ENCODE measurements around the gene FLVCR1.
"Not testable (repeated sequence)": the region's sequence is repeated elsewhere in the genome, so short reads cannot be mapped to it uniquely, and the experiment has no call there.

Gene FLVCR1

GRCh38 chr1:212862111-212862690 lies 4.1 kb downstream of the FLVCR1 start:
- Histone ChIP-seq H3K4me2 (ENCODE audit: low read length) (no peak overlapping the region), H4K8ac (ENCODE audit: low read depth, low read length) (no peak overlapping the region), H3K36me3 (ENCODE audit: control insufficient read depth in 1 of 2, insufficient read depth in 2 of 2, low read length in 2 of 2) (peaks cover 3 to 4% of the 10 kb centered on the region in 2 experiments), H3K4me3 (ENCODE audit: low read depth, low read length) (no peak overlapping the region), H3K27me3 (ENCODE audit: insufficient read depth, low read length) (no peaks in the 10 kb centered on the region), H3K27ac (ENCODE audit: low read depth, low read length) (no peak overlapping the region), H4K91ac (ENCODE audit: low read depth, low read length) (no peak overlapping the region), H4K12ac (ENCODE audit: low read depth, low read length) (no peak overlapping the region), H3K4me1 (ENCODE audit: control insufficient read depth in 1 of 2, insufficient read depth in 2 of 2, low read length in 2 of 2) (peaks cover 6 to 9% of the 10 kb centered on the region in 2 experiments), H2BK120ac (ENCODE audit: insufficient read depth, low read length, poor library complexity) (no peak overlapping the region), H2AK5ac (ENCODE audit: low read length) (no peak overlapping the region), H3K79me1 (ENCODE audit: low read length) (peaks cover 5% of the 10 kb centered on the region), H3K9me3 (ENCODE audit: insufficient read depth, low read depth, low read length) (no peaks in the 10 kb centered on the region), H3K14ac (ENCODE audit: low read length) (no peak overlapping the region), H2AFZ (ENCODE audit: insufficient read depth, low read length, poor library complexity) (no peak overlapping the region), H3K18ac (ENCODE audit: low read length) (no peak overlapping the region), H2BK5ac (ENCODE audit: low read depth, low read length, poor library complexity) (no peak overlapping the region), H3K79me2 (ENCODE audit: control insufficient read depth, insufficient read depth, low read length, poor library complexity) (peaks cover 10% of the 10 kb centered on the region), H3K23ac (ENCODE audit: low read length) (no peak overlapping the region), H3K9ac (ENCODE audit: low read length) (no peak overlapping the region), H2BK12ac (ENCODE audit: low read length) (no peak overlapping the region), H3K4ac (ENCODE audit: low read depth, low read length) (no peak overlapping the region)
- WGBS (ENCODE audit: extremely low coverage, insufficient coverage, insufficient read length) = no CpG with 5 or more reads among the region's 2 CpGs
- no peak for DNase-seq

- not testable (repeated sequence) for H4K12ac ChIP-seq (ENCODE audit: low read depth, low read length); H4K8ac ChIP-seq (ENCODE audit: low read depth, low read length); H2BK5ac ChIP-seq (ENCODE audit: low read depth, low read length, poor library complexity); H2BK12ac ChIP-seq (ENCODE audit: low read length); H3K9ac ChIP-seq (ENCODE audit: low read length); H3K4me3 ChIP-seq (ENCODE audit: low read depth, low read length); H3K9me3 ChIP-seq (ENCODE audit: insufficient read depth, low read depth, low read length); H3K36me3 ChIP-seq (ENCODE audit: control insufficient read depth in 1 of 2, insufficient read depth in 2 of 2, low read length in 2 of 2); H3K4me2 ChIP-seq (ENCODE audit: low read length); H4K91ac ChIP-seq (ENCODE audit: low read depth, low read length); H3K27ac ChIP-seq (ENCODE audit: low read depth, low read length); H3K4me1 ChIP-seq (ENCODE audit: control insufficient read depth in 1 of 2, insufficient read depth in 2 of 2, low read length in 2 of 2); H3K18ac ChIP-seq (ENCODE audit: low read length); H3K14ac ChIP-seq (ENCODE audit: low read length); H2AFZ ChIP-seq (ENCODE audit: insufficient read depth, low read length, poor library complexity); H3K79me1 ChIP-seq (ENCODE audit: low read length); H3K79me2 ChIP-seq (ENCODE audit: control insufficient read depth, insufficient read depth, low read length, poor library complexity); DNase-seq; H3K27me3 ChIP-seq (ENCODE audit: insufficient read depth, low read length); H2AK5ac ChIP-seq (ENCODE audit: low read length); H3K4ac ChIP-seq (ENCODE audit: low read depth, low read length); H3K23ac ChIP-seq (ENCODE audit: low read length); H2BK120ac ChIP-seq (ENCODE audit: insufficient read depth, low read length, poor library complexity)
- no CpG with 5 or more reads among the region's 10 CpGs for WGBS (ENCODE audit: extremely low coverage, insufficient coverage, insufficient read length)
Measured at GRCh38 chr1:212863345-212863744, 5.3 kb downstream of the FLVCR1 start.

GRCh38 chr1:212864201-212864600 lies 6.1 kb downstream of the FLVCR1 start:
- Histone ChIP-seq H2BK120ac (ENCODE audit: insufficient read depth, low read length, poor library complexity) (no peak overlapping the region), H3K14ac (ENCODE audit: low read length) (no peak overlapping the region), H3K79me2 (ENCODE audit: control insufficient read depth, insufficient read depth, low read length, poor library complexity) (peaks cover 2% of the 10 kb centered on the region), H3K23ac (ENCODE audit: low read length) (no peak overlapping the region), H2AK5ac (ENCODE audit: low read length) (no peak overlapping the region), H4K8ac (ENCODE audit: low read depth, low read length) (no peak overlapping the region), H3K4ac (ENCODE audit: low read depth, low read length) (no peak overlapping the region), H3K4me2 (ENCODE audit: low read length) (no peak overlapping the region), H2BK5ac (ENCODE audit: low read depth, low read length, poor library complexity) (no peak overlapping the region), H2BK12ac (ENCODE audit: low read length) (no peak overlapping the region), H3K27me3 (ENCODE audit: insufficient read depth, low read length) (no peaks in the 10 kb centered on the region), H3K4me1 (ENCODE audit: control insufficient read depth in 1 of 2, insufficient read depth in 2 of 2, low read length in 2 of 2) (peaks cover 3 to 5% of the 10 kb centered on the region in 2 experiments), H3K4me3 (ENCODE audit: low read depth, low read length) (no peak overlapping the region), H4K91ac (ENCODE audit: low read depth, low read length) (no peak overlapping the region), H3K18ac (ENCODE audit: low read length) (no peak overlapping the region), H3K9me3 (ENCODE audit: insufficient read depth, low read depth, low read length) (no peaks in the 10 kb centered on the region), H2AFZ (ENCODE audit: insufficient read depth, low read length, poor library complexity) (no peak overlapping the region), H4K12ac (ENCODE audit: low read depth, low read length) (no peak overlapping the region), H3K36me3 (ENCODE audit: control insufficient read depth in 1 of 2, insufficient read depth in 2 of 2, low read length in 2 of 2) (peaks cover 4 to 9% of the 10 kb centered on the region in 2 experiments), H3K27ac (ENCODE audit: low read depth, low read length) (no peak overlapping the region), H3K9ac (ENCODE audit: low read length) (no peak overlapping the region), H3K79me1 (ENCODE audit: low read length) (no peaks in the 10 kb centered on the region)
- no CpG with 5 or more reads among the region's 4 CpGs for WGBS (ENCODE audit: extremely low coverage, insufficient coverage, insufficient read length)
- DNase-seq = no peak

- no peak overlapping the region for H2AK5ac ChIP-seq (ENCODE audit: low read length)
- no peak overlapping the region for H2BK120ac ChIP-seq (ENCODE audit: insufficient read depth, low read length, poor library complexity)
- peaks cover 8 to 9% of the 10 kb centered on the region in 2 experiments for H3K36me3 ChIP-seq (ENCODE audit: control insufficient read depth in 1 of 2, insufficient read depth in 2 of 2, low read length in 2 of 2)
- H3K14ac ChIP-seq (ENCODE audit: low read length) = no peak overlapping the region
- H3K9me3 ChIP-seq (ENCODE audit: insufficient read depth, low read depth, low read length) = no peaks in the 10 kb centered on the region
- H2BK12ac ChIP-seq (ENCODE audit: low read length) = no peak overlapping the region
- no peak overlapping the region for H2BK5ac ChIP-seq (ENCODE audit: low read depth, low read length, poor library complexity)
- H3K79me2 ChIP-seq (ENCODE audit: control insufficient read depth, insufficient read depth, low read length, poor library complexity) = no peaks in the 10 kb centered on the region
- no peak overlapping the region for H2AFZ ChIP-seq (ENCODE audit: insufficient read depth, low read length, poor library complexity)
- H3K18ac ChIP-seq (ENCODE audit: low read length) = no peak overlapping the region
- no CpG with 5 or more reads among the region's 1 CpG for WGBS (ENCODE audit: extremely low coverage, insufficient coverage, insufficient read length)
- H3K4me3 ChIP-seq (ENCODE audit: low read depth, low read length) = no peak overlapping the region
- no peaks in the 10 kb centered on the region for H3K79me1 ChIP-seq (ENCODE audit: low read length)
- H3K23ac ChIP-seq (ENCODE audit: low read length) = no peak overlapping the region
- H4K91ac ChIP-seq (ENCODE audit: low read depth, low read length) = no peak overlapping the region
- H3K27me3 ChIP-seq (ENCODE audit: insufficient read depth, low read length) = no peaks in the 10 kb centered on the region
- H3K27ac ChIP-seq (ENCODE audit: low read depth, low read length) = no peak overlapping the region
- no peak for DNase-seq
- H3K9ac ChIP-seq (ENCODE audit: low read length) = no peak overlapping the region
- H4K12ac ChIP-seq (ENCODE audit: low read depth, low read length) = no peak overlapping the region
- H3K4me1 ChIP-seq (ENCODE audit: control insufficient read depth in 1 of 2, insufficient read depth in 2 of 2, low read length in 2 of 2) = no peaks in the 10 kb centered on the region
- H4K8ac ChIP-seq (ENCODE audit: low read depth, low read length) = no peak overlapping the region
- H3K4me2 ChIP-seq (ENCODE audit: low read length) = no peak overlapping the region
- H3K4ac ChIP-seq (ENCODE audit: low read depth, low read length) = no peak overlapping the region
Measured at GRCh38 chr1:212867192-212867591, 9.1 kb downstream of the FLVCR1 start.

Data from trophoblast cell (in vitro differentiated cells and primary cell).